ENCODE data around the gene HNRNPL.
"Not testable (repeated sequence)": the region's sequence is repeated elsewhere in the genome, so short reads cannot be mapped to it uniquely, and the experiment has no call there.

The HNRNPL gene

GRCh38 chr19:38888876-38889275 is 39.1 kb upstream of the HNRNPL start:
- TF ChIP-seq OSR1 (CRISPR knock-in tag; IDR thresholded peaks at IDR 0.05) (no peak), ZC3H10 (CRISPR knock-in tag; IDR thresholded peaks at IDR 0.05) (no peak), CREB5 (CRISPR knock-in tag; IDR thresholded peaks at IDR 0.05; ENCODE audit: low read depth) (no peak), TSHZ2 (CRISPR knock-in tag; IDR thresholded peaks at IDR 0.05) (no peak), BACH2 (CRISPR knock-in tag; IDR thresholded peaks at IDR 0.05; ENCODE audit: borderline replicate concordance) (no peak), PPARA (CRISPR knock-in tag; IDR thresholded peaks at IDR 0.05; ENCODE audit: borderline replicate concordance) (no peak), ZNF565 (CRISPR knock-in tag; conservative IDR thresholded peaks at IDR 0.05; ENCODE audit: low read depth) (no peak), POU6F1 (CRISPR knock-in tag; IDR thresholded peaks at IDR 0.05; ENCODE audit: borderline replicate concordance, low read depth) (no peak), ESRRG (CRISPR knock-in tag; IDR thresholded peaks at IDR 0.05) (no peak), TCF4 (CRISPR knock-in tag; IDR thresholded peaks at IDR 0.05; ENCODE audit: borderline replicate concordance) (no peak), RARB (CRISPR knock-in tag; IDR thresholded peaks at IDR 0.05) (no peak), ARNTL (CRISPR knock-in tag; IDR thresholded peaks at IDR 0.05; ENCODE audit: borderline replicate concordance, low read depth) (no peak), ZNF8 (CRISPR knock-in tag; IDR thresholded peaks at IDR 0.05) (no peak)
- ATAC-seq: no peak

DNA sequence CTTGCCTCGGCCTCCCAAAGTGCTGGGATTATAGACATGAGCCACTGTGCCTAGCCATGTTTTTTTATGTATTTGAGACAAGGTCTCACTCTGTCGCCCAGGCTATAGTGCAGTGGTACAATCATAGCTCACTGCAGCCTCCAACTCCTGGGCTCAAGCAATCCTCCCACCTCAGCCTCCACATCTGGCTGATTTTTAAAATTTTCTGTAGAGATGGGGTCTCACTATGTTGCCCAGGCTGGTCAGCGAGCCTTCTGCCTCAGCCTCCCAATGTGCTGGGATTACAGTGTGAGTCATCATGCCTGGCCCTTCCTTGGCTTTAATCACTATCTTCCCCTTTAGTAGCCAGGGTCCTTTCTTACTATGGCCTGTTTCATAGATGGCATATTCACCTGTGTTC is 34.9 kb upstream of the HNRNPL start:
- ATAC-seq: not testable (repeated sequence)

DNA sequence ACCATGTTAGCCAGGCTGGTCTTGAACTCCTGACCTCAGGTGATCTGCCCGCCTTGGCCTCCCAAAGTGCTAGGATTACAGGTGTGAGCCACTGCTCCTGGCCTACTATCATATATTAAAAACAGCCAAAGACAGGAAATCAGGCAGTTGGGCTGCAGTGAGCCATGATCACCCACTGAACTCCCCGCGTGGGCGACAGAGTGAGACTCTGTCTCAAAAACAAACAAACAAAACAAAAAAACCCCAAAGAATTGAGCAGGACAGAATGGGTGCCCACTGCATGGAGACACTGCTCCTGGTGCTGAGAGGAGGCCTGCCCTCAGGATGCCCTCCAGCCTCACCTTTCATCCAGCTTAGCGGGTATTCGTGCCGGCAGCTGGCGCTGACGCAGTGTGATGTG is 33.5 kb upstream of the HNRNPL start:
- TF ChIP-seq RARB (CRISPR knock-in tag; IDR thresholded peaks at IDR 0.05) (no peak), ZNF8 (CRISPR knock-in tag; IDR thresholded peaks at IDR 0.05) (no peak), TOX (CRISPR knock-in tag; IDR thresholded peaks at IDR 0.05; ENCODE audit: borderline replicate concordance) (no peak), GLIS3 (CRISPR knock-in tag; IDR thresholded peaks at IDR 0.05) (no peak), ZC3H10 (CRISPR knock-in tag; IDR thresholded peaks at IDR 0.05) (no peak), SNAI2 (CRISPR knock-in tag; IDR thresholded peaks at IDR 0.05) (no peak), ESRRG (CRISPR knock-in tag; IDR thresholded peaks at IDR 0.05) (no peak), CREB5 (CRISPR knock-in tag; IDR thresholded peaks at IDR 0.05; ENCODE audit: low read depth) (no peak), ZNF70 (CRISPR knock-in tag; IDR thresholded peaks at IDR 0.05) (no peak), ARNTL (CRISPR knock-in tag; IDR thresholded peaks at IDR 0.05; ENCODE audit: borderline replicate concordance, low read depth) (no peak), CSDC2 (CRISPR knock-in tag; IDR thresholded peaks at IDR 0.05) (no peak), TCF4 (CRISPR knock-in tag; IDR thresholded peaks at IDR 0.05; ENCODE audit: borderline replicate concordance) (no peak)
- TF ChIP-seq, protein P1, sequence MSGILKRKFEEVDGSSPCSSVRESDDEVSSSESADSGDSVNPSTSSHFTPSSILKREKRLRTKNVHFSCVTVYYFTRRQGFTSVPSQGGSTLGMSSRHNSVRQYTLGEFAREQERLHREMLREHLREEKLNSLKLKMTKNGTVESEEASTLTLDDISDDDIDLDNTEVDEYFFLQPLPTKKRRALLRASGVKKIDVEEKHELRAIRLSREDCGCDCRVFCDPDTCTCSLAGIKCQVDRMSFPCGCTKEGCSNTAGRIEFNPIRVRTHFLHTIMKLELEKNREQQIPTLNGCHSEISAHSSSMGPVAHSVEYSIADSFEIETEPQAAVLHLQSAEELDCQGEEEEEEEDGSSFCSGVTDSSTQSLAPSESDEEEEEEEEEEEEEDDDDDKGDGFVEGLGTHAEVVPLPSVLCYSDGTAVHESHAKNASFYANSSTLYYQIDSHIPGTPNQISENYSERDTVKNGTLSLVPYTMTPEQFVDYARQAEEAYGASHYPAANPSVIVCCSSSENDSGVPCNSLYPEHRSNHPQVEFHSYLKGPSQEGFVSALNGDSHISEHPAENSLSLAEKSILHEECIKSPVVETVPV (CRISPR knock-in tag; IDR thresholded peaks at IDR 0.05): no peak
- TF ChIP-seq, protein P2, sequence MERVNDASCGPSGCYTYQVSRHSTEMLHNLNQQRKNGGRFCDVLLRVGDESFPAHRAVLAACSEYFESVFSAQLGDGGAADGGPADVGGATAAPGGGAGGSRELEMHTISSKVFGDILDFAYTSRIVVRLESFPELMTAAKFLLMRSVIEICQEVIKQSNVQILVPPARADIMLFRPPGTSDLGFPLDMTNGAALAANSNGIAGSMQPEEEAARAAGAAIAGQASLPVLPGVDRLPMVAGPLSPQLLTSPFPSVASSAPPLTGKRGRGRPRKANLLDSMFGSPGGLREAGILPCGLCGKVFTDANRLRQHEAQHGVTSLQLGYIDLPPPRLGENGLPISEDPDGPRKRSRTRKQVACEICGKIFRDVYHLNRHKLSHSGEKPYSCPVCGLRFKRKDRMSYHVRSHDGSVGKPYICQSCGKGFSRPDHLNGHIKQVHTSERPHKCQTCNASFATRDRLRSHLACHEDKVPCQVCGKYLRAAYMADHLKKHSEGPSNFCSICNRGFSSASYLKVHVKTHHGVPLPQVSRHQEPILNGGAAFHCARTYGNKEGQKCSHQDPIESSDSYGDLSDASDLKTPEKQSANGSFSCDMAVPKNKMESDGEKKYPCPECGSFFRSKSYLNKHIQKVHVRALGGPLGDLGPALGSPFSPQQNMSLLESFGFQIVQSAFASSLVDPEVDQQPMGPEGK (CRISPR knock-in tag; IDR thresholded peaks at IDR 0.05; ENCODE audit: borderline replicate concordance): no peak
- ATAC-seq: no peak

All from SK-N-SH treated with all-trans-retinoic acid at 6 μM for 48 hours (cell line).